OCI-LY7 (cell line): Measurements from ENCODE around the gene LRRN3.

Experiments
- CTCF ChIP-seq: fragments of 200-600 bp; sonication (generic); conservative IDR thresholded peaks from 2 replicates; pipeline ENCODE4 v1.5.1; 2014; ENCODE audit warnings: mild to moderate bottlenecking, antibody characterized with exemption, low read length, moderate library complexity, mixed read lengths
- EZH2phosphoT487 ChIP-seq: fragments of 200-600 bp; sonication (generic); IDR thresholded peaks from 2 replicates; pipeline ENCODE4 v1.6.1; 2018; ENCODE audit warnings: low read depth, borderline replicate concordance, mild to moderate bottlenecking, mixed run types, antibody characterized with exemption, low read length, moderate library complexity, mixed read lengths

DNA sequence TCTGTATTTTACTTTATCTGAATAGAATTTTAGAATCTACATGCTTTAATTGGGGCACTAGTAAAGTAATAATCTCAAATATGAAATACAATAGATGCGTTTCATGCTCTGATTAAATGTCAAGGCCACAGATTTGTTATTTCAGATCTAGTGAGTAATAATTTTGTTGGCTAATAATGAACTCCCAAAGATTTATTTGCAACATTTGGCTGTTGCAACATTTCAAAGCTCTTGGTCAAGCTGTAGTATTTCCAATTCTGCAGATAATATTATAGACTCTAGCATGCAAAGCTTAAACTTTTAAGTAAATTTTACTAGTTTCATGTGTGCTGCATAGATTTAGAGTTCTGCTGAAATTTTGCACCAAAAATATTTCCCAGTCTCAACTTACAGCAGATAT, 16.7 kb downstream of the LRRN3 start:
- TF ChIP-seq CTCF (no peak), EZH2phosphoT487 (no peak)
